Measurements from ENCODE around the gene PBX2. TPM values are rescaled to one million over a fixed set of nuclear protein-coding genes. Genes with fewer than 3 reads are reported as not detected.
"Not testable (repeated sequence)": the region's sequence is repeated elsewhere in the genome, so short reads cannot be mapped to it uniquely, and the experiment has no call there.

Gene PBX2
- total and polyA plus RNA-seq, 2 donors (not counting 1 experiment from before 2014, with no cell fraction given), result 35.0 to 39.4 TPM

- Histone ChIP-seq H2AFZ (ENCODE audit: low read length) (no peak overlapping the region), H4K20me1 (ENCODE audit: control insufficient read depth, extremely low read depth, insufficient read depth, low read length) (no peaks in the 10 kb centered on the region), H3K4me1 (ENCODE audit: control insufficient read depth, extremely low read depth, insufficient read depth, low read length) (no peaks in the 10 kb centered on the region), H3K9ac (ENCODE audit: insufficient read depth, low read length) (no peak overlapping the region), H3K27ac (ENCODE audit: insufficient read depth, low read length) (no peak overlapping the region), H3K36me3 (ENCODE audit: control insufficient read depth, insufficient read depth, low read length) (no peaks in the 10 kb centered on the region), H3K4me2 (ENCODE audit: extremely low read depth, insufficient read depth, low read length) (no peak overlapping the region), H3K4me3 (replicated peaks in 1 of 4; ENCODE audit: control extremely low read depth in 1 of 4, insufficient read depth in 1 of 4, low read depth in 3 of 4, low read length in 4 of 4) (no peak overlapping the region), H3K9me3 (ENCODE audit: control insufficient read depth, insufficient read depth, low read depth, low read length) (no peaks in the 10 kb centered on the region), H3K79me2 (ENCODE audit: control insufficient read depth, insufficient read depth, low read length) (no peaks in the 10 kb centered on the region), H3K27me3 (ENCODE audit: control insufficient read depth, insufficient read depth, low read length) (no peaks in the 10 kb centered on the region)
- TF ChIP-seq CTCF (conservative IDR thresholded peaks at IDR 0.05 in 1 of 2, IDR thresholded peaks at IDR 0.05 in 1 of 2; ENCODE audit: low read depth in 1 of 2, low read length in 2 of 2) (no peak), EZH2 (IDR thresholded peaks at IDR 0.05; ENCODE audit: low read length, missing control alignments) (no peak)
- DNase-seq (ENCODE audit: low read depth in 2 of 2), result no peak
These were observed 22.2 kb upstream of the PBX2 start for GRCh38 chr6:32212076-32212760.

GRCh38 chr6:32211432-32211831 lies 21.4 kb upstream of the PBX2 start:
- not testable (repeated sequence) for H2AFZ ChIP-seq (ENCODE audit: low read length); H3K27me3 ChIP-seq (ENCODE audit: control insufficient read depth, insufficient read depth, low read length); DNase-seq (ENCODE audit: low read depth in 2 of 2); H3K9ac ChIP-seq (ENCODE audit: insufficient read depth, low read length); H3K4me3 ChIP-seq (replicated peaks in 1 of 4; ENCODE audit: control extremely low read depth in 1 of 4, insufficient read depth in 1 of 4, low read depth in 3 of 4, low read length in 4 of 4); H3K4me2 ChIP-seq (ENCODE audit: extremely low read depth, insufficient read depth, low read length); H4K20me1 ChIP-seq (ENCODE audit: control insufficient read depth, extremely low read depth, insufficient read depth, low read length); H3K4me1 ChIP-seq (ENCODE audit: control insufficient read depth, extremely low read depth, insufficient read depth, low read length); H3K27ac ChIP-seq (ENCODE audit: insufficient read depth, low read length); H3K9me3 ChIP-seq (ENCODE audit: control insufficient read depth, insufficient read depth, low read depth, low read length); H3K79me2 ChIP-seq (ENCODE audit: control insufficient read depth, insufficient read depth, low read length); H3K36me3 ChIP-seq (ENCODE audit: control insufficient read depth, insufficient read depth, low read length)

GRCh38 chr6:32210191-32210601 lies 20.2 kb upstream of the PBX2 start:
- H3K9ac ChIP-seq (ENCODE audit: insufficient read depth, low read length), result no peak overlapping the region
- H3K9me3 ChIP-seq (ENCODE audit: control insufficient read depth, insufficient read depth, low read depth, low read length), result no peaks in the 10 kb centered on the region
- H3K27ac ChIP-seq (ENCODE audit: insufficient read depth, low read length), result no peak overlapping the region
- no peak overlapping the region for H3K4me3 ChIP-seq (replicated peaks in 1 of 4; ENCODE audit: control extremely low read depth in 1 of 4, insufficient read depth in 1 of 4, low read depth in 3 of 4, low read length in 4 of 4)
- no peaks in the 10 kb centered on the region for H3K36me3 ChIP-seq (ENCODE audit: control insufficient read depth, insufficient read depth, low read length)
- no peak overlapping the region for H2AFZ ChIP-seq (ENCODE audit: low read length)
- H3K4me2 ChIP-seq (ENCODE audit: extremely low read depth, insufficient read depth, low read length), result no peak overlapping the region
- no peaks in the 10 kb centered on the region for H3K4me1 ChIP-seq (ENCODE audit: control insufficient read depth, extremely low read depth, insufficient read depth, low read length)
- TF ChIP-seq CTCF (conservative IDR thresholded peaks at IDR 0.05 in 1 of 2, IDR thresholded peaks at IDR 0.05 in 1 of 2; ENCODE audit: low read depth in 1 of 2, low read length in 2 of 2) (no peak), EZH2 (IDR thresholded peaks at IDR 0.05; ENCODE audit: low read length, missing control alignments) (no peak)
- no peak for DNase-seq (ENCODE audit: low read depth in 2 of 2)
- H3K27me3 ChIP-seq (ENCODE audit: control insufficient read depth, insufficient read depth, low read length), result no peaks in the 10 kb centered on the region
- no peaks in the 10 kb centered on the region for H3K79me2 ChIP-seq (ENCODE audit: control insufficient read depth, insufficient read depth, low read length)
- no peaks in the 10 kb centered on the region for H4K20me1 ChIP-seq (ENCODE audit: control insufficient read depth, extremely low read depth, insufficient read depth, low read length)

Data from fibroblast of lung (primary cell).